22Rv1 (cell line): Measurements from ENCODE around the gene LTA.

Experiments used
- H3K27ac ChIP-seq: fragments of 450-650 bp; 2 replicates; pipeline ENCODE4 v1.5.1; 2017
- ZFX ChIP-seq: fragments of 450-650 bp; IDR thresholded peaks from 2 replicates; pipeline ENCODE4 v1.6.1; 2017; ENCODE audit warnings: antibody characterized with exemption, borderline replicate concordance
- TF ChIP-seq, protein P1 (sequence below): fragments of 450-650 bp; IDR thresholded peaks from 2 replicates; pipeline ENCODE4 v1.5.1; 2017; ENCODE audit warnings: mild to moderate bottlenecking

LTA gene

DNA sequence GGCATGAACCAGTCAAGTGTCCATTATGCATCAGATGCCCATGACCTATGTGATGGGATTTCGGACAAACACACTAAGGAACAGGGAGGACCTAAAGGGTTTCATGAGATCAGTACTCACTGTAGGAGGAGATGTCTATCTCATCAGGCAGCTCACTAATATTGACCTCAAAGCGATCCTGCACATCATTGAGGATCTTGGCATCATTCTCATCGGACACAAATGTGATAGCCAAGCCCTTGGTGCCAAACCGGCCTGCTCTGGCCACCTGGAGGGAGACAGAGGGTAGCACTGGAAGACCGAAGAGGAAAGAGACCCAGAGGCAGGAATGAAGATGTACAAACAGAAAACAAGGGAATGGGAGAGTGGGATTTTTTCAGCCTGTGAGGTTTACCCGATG is 41.4 kb upstream of the LTA start:
- H3K27ac ChIP-seq: no peak overlapping the region
- TF ChIP-seq ZFX: no peak
- TF ChIP-seq, protein P1, sequence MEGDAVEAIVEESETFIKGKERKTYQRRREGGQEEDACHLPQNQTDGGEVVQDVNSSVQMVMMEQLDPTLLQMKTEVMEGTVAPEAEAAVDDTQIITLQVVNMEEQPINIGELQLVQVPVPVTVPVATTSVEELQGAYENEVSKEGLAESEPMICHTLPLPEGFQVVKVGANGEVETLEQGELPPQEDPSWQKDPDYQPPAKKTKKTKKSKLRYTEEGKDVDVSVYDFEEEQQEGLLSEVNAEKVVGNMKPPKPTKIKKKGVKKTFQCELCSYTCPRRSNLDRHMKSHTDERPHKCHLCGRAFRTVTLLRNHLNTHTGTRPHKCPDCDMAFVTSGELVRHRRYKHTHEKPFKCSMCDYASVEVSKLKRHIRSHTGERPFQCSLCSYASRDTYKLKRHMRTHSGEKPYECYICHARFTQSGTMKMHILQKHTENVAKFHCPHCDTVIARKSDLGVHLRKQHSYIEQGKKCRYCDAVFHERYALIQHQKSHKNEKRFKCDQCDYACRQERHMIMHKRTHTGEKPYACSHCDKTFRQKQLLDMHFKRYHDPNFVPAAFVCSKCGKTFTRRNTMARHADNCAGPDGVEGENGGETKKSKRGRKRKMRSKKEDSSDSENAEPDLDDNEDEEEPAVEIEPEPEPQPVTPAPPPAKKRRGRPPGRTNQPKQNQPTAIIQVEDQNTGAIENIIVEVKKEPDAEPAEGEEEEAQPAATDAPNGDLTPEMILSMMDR: no peak

DNA sequence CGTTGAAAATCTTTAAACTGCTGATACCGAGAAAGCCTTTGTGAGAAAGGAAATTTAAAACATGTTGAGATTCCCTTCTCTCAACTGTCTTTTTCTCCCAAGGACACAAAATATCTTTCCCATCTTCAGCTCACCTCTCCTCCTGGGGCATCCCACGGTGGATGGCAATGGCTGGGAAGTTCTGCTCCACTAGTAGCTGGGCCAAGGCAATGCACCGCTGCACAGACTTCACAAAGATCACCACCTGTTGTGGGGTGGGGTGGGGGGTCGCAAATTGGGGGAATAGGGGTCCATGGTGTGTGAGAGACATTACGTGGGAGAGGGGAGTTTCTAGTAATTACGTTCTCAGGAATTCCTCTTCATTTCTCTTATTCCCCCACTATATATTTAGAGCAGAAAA is 40.9 kb upstream of the LTA start:
- TF ChIP-seq, protein P1: no peak
- TF ChIP-seq ZFX: no peak
- H3K27ac ChIP-seq: no peak overlapping the region

DNA sequence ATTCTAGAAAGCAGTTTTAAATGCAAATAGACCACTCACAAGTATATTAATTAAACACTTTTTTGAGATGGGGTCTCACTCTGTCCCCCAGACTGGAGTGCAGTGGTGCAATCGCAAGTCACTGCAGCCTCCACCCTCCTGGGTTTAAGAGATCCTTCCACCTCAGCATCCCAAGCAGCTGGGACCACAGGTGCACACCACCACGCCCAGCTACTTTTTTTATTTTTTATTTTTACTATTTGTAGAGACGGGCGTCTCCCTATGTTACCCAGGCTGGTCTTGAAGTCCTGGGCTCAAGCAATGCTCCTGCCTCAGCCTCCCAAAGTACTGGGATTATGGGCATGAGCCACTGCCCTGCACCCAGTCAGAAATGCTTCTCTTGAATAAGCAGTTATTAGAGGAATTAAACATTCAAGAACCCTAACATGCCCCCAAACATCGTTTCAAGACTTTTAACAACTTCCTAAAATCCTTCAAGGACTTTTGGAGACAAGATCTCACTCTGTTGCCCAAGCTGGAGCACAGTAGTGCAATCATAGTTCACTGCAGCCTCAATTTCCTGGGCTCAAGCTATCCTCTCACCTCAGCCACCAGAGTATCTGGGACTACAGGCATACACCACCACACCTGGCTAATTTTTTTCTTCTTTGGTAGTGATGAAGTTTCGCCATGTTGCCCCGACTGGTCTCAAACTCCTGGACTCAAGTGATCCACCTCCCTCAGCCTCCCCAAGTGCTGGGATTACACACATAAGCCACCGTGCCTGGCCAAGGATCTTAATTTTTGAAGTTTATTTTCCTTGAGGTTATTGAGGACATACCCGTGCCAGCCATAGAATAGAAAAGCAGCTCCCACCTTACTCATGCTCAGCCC is 40.1 kb upstream of the LTA start:
- no peak for TF ChIP-seq ZFX
- peak overlapping the region; percentile 28; the same call in 1 of the 2 replicates for H3K27ac ChIP-seq

DNA sequence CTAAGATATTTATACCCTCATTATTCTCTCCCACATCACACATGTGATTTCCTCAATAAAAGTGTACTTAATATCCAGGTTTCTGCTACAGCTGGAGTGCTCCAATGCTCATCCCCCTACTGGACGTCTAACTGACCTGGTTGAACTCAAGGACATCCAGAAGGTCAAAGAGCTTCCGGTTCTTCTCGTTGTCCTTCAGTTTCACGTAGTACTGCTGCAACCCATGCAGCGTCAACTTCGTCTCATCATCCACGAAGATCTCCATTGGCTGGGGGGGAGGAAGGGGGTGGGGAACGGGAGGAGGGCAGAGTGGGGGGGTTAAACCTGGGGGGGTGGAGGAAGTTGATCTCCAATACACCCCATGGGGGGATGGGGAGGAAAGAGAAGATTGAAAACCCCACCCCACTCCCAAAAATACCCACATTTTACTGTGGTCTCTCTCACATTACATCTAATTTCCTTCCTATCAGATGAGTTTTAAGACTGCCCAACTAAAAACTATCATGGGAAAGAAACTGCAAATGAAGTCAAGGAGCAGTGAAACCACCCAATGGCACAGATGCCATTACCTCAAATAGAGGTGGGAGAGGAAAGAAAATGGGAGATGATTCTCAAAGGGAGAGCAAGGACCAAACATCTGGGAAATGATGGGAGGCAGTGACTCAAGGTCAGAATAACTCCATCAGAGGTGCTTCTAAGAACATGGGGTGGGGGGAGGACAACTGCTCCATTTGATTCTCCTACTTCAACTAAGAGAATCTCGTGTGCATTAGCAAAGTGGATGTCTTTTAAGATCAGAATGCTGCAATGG is 39.2 kb upstream of the LTA start:
- peak overlapping the region; percentile 28; the same call in 1 of the 2 replicates for H3K27ac ChIP-seq
- TF ChIP-seq, protein P1: no peak

DNA sequence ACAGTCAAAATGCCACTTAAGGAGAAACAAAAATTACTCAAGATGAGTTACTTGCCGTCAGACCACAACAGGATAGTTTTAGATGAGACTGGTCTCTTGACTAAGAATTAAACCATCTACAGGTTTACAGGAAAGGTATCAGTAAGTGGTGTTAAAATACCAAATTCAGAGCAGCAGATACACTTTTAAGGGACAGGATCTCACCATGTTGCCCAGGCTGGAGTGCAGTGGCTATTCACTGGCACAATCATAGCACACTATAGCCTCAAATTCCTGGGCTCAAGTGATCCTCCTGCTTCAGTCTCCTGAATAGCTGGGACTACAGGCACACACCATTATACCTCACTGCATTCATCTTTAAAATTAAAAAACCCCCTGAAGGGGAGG is 38.6 kb upstream of the LTA start:
- TF ChIP-seq, protein P1: no peak
- TF ChIP-seq ZFX: no peak
- H3K27ac ChIP-seq: no peak overlapping the region

DNA sequence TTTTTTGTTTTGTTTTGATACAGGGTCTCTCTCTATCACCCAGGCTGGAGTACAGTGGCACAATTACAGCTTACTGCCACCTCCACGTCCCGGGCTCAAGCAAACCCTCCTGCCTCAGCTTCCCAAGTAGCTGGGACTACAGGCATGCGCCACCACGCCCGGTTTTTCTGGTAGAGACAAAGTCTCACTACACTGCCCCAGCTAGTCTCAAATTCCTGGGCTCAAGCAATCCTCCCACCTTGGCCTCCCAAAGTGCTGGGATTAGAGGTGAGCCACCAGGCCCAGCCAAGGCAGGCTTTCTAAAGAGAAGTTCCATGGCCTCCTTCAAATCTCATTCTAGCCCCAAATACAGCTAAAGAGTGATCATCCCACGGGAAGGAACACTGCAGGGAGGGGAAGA is 38.1 kb upstream of the LTA start:
- TF ChIP-seq, protein P1: no peak
- no peak for TF ChIP-seq ZFX
- no peak overlapping the region for H3K27ac ChIP-seq

DNA sequence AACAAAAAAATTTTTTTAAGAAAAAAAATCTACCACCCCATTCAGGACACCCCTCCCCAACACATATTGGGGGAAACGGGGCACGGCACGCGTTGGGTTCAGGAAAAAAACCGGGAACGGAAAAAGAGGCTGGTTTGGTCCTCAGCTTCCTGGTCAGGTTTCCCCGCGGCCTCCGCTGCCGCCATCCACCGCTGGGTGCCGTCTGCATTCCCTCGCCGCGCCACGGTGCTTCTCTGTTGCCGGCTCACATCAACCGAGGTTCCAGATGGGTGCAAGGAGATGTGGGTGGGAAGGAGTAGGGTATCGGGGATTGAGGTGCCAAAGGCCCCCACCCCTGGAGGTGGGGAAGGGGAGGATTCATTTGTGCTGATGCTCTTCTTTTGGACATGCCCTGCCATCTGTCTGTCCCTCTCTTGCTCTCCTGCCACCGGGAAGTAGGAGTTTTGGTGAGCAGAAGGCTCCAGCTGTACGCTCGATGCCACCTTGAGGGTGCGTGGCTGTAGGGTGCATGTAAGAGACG is 37.5 kb upstream of the LTA start:
- no peak overlapping the region for H3K27ac ChIP-seq
- TF ChIP-seq ZFX: no peak
- TF ChIP-seq, protein P1: no peak
